GM19328 (cell line): Measurements from ENCODE around the gene AIFM1.
A peak's percentile ranks its signal among the peaks of the same experiment; 100 is the strongest.

Source experiments
- ATAC-seq: cut with Tn5 transposase; IDR thresholded peaks from one replicate; pipeline ENCODE4 v1.9.1; 2021; ENCODE audit warnings: mild to moderate bottlenecking, moderate library complexity; ENCODE audit not compliant: unreplicated experiment

AIFM1 gene

GRCh38 chrX:130171446-130172126 lies 5.9 kb upstream of the AIFM1 start, which contains the start of gene RAB33A:
TSS of gene RAB33A (plus strand) at chrX:130171962. CDS start at chrX:130172063, 101 bp downstream.
- no peak for ATAC-seq

GRCh38 chrX:130170752-130171445 lies 5.3 kb upstream of the AIFM1 start:
- peak; percentile 74 for ATAC-seq

- no peak for ATAC-seq
These were observed 1.4 kb upstream of the AIFM1 start for GRCh38 chrX:130167040-130167439.

GRCh38 chrX:130166503-130166777 lies 799 bp upstream of the AIFM1 start:
- ATAC-seq: no peak

GRCh38 chrX:130165181-130165702 lies 399 bp downstream of the AIFM1 start:
- no peak for ATAC-seq

GRCh38 chrX:130163398-130163797 lies 2.2 kb downstream of the AIFM1 start:
- no peak for ATAC-seq

- ATAC-seq: no peak
These were observed 3.4 kb downstream of the AIFM1 start for GRCh38 chrX:130162094-130162735.

- ATAC-seq: no peak
These were observed 5.9 kb downstream of the AIFM1 start for GRCh38 chrX:130159776-130160175.

- no peak for ATAC-seq
These were observed 7.3 kb downstream of the AIFM1 start for GRCh38 chrX:130158311-130158710.

- no peak for ATAC-seq
These were observed 10.1 kb downstream of the AIFM1 start for GRCh38 chrX:130155564-130155963.

- no peak for ATAC-seq
These were observed 18.0 kb downstream of the AIFM1 start for GRCh38 chrX:130147631-130148030.

GRCh38 chrX:130145123-130145522 lies 20.5 kb downstream of the AIFM1 start:
- no peak for ATAC-seq

GRCh38 chrX:130144509-130144908 lies 21.1 kb downstream of the AIFM1 start:
- no peak for ATAC-seq

GRCh38 chrX:130139474-130140201 lies 26.0 kb downstream of the AIFM1 start:
- ATAC-seq: no peak

- ATAC-seq: no peak
These were observed 28.7 kb downstream of the AIFM1 start for GRCh38 chrX:130136961-130137360.

- no peak for ATAC-seq
These were observed 29.1 kb downstream of the AIFM1 start for GRCh38 chrX:130136496-130136895.

GRCh38 chrX:130130990-130131389 lies 34.7 kb downstream of the AIFM1 start:
- no peak for ATAC-seq

- ATAC-seq: no peak
These were observed 40.4 kb downstream of the AIFM1 start for GRCh38 chrX:130125091-130125874.

- ATAC-seq: no peak
These were observed 41.1 kb downstream of the AIFM1 start for GRCh38 chrX:130124577-130124976.

- ATAC-seq: no peak
These were observed 44.2 kb downstream of the AIFM1 start for GRCh38 chrX:130121505-130121800.
